Gastroesophageal sphincter (tissue), 3 donors: ENCODE data around the gene MBNL1.

Experiments used
- EP300 ChIP-seq: sonication (generic); formaldehyde crosslinking; IDR thresholded peaks from one replicate; pipeline ENCODE4 v1.6.1; 2017; ENCODE audit warnings: antibody characterized with exemption, mild to moderate bottlenecking
- POLR2A ChIP-seq, 2 donors: fragments of 450-650 bp; IDR thresholded peaks; one replicate each; pipeline ENCODE4 v1.6.1; 2017; ENCODE audit warnings: antibody characterized with exemption in 2 of 2, mild to moderate bottlenecking in 2 of 2, moderate library complexity in 1 of 2
- TF ChIP-seq, protein P1 (sequence below), 4 experiments: fragments of 200-600 bp in 2 of 4; fragments of 450-650 bp in 2 of 4; sonication (generic) in 1 of 4; IDR thresholded peaks; one replicate each; pipeline ENCODE4 v1.5.1; 2017 to 2019; ENCODE audit warnings: antibody characterized with exemption in 4 of 4, mild to moderate bottlenecking in 2 of 4, moderate library complexity in 2 of 4

DNA sequence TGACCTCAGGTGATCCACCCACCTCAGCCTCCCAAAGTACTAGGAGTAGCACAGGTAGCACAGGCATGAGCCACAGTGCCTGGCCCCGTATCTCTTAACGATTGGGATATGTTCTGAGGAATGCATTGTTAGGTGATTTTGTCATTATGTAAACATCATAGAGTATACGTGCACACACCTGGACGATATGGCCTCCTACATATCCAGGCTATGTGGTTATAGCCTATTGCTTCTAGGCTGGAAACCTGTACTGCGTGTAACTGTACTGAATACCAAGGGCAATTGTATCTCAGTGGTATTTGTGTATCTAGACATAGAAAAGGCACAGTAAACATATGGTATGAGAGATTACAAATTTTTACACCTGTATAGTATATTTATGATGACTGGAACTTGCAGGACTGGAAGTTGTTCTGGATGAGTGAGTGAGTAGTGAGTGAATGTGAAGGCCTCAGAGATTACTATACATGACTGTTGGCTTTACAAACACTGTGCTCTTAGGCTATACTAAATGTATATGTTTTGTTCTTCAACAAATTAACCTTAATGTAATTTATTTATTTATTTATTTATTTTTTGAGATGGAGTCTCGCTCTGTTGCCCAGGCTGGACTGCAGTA, 120.7 kb downstream of the MBNL1 start:
- TF ChIP-seq, protein P1, sequence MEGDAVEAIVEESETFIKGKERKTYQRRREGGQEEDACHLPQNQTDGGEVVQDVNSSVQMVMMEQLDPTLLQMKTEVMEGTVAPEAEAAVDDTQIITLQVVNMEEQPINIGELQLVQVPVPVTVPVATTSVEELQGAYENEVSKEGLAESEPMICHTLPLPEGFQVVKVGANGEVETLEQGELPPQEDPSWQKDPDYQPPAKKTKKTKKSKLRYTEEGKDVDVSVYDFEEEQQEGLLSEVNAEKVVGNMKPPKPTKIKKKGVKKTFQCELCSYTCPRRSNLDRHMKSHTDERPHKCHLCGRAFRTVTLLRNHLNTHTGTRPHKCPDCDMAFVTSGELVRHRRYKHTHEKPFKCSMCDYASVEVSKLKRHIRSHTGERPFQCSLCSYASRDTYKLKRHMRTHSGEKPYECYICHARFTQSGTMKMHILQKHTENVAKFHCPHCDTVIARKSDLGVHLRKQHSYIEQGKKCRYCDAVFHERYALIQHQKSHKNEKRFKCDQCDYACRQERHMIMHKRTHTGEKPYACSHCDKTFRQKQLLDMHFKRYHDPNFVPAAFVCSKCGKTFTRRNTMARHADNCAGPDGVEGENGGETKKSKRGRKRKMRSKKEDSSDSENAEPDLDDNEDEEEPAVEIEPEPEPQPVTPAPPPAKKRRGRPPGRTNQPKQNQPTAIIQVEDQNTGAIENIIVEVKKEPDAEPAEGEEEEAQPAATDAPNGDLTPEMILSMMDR (IDR thresholded peaks at IDR 0.05): no peak
- TF ChIP-seq EP300: no peak
- no peak for TF ChIP-seq POLR2A (IDR thresholded peaks at IDR 0.05)
